Kidney (tissue), 14 donors: ENCODE results near the gene ZNF184. TPM values are rescaled to one million over a fixed set of nuclear protein-coding genes. Genes with fewer than 3 reads are reported as not detected.

Experiments
- DNase-seq, 5 donors: peaks; one replicate each; pipeline ENCODE4 v3.0.0-alpha.2; 2013 to 2020
- FAIRE-seq: peaks from 2 replicates; lab custom pipeline; 2012; peaks lifted over from hg19 to GRCh38; lab: Jason Lieb, UNC
- H3K27ac ChIP-seq, 2 donors: one replicate each; pipeline ENCODE4 v1.7.0; 2013; ENCODE audit warnings: low read depth in 2 of 2, low read length in 2 of 2, inconsistent platforms in 1 of 2
- H3K27me3 ChIP-seq: one replicate; pipeline ENCODE4 v1.7.1; 2013; ENCODE audit warnings: low read length, inconsistent platforms; ENCODE audit not compliant: control insufficient read depth, insufficient read depth
- H3K36me3 ChIP-seq, 3 donors: one replicate each; pipeline versions ENCODE4 v1.7.0 to v1.7.1; 2013; ENCODE audit warnings: low read length in 3 of 3, control low read depth in 1 of 3, inconsistent platforms in 1 of 3; ENCODE audit not compliant: insufficient read depth in 3 of 3, control insufficient read depth in 2 of 3
- H3K4me1 ChIP-seq, 3 donors: one replicate each; pipeline versions ENCODE4 v1.7.0 to v1.7.1; 2013; ENCODE audit warnings: low read length in 3 of 3, inconsistent platforms in 1 of 3, low read depth in 1 of 3; ENCODE audit not compliant: control insufficient read depth in 2 of 3, insufficient read depth in 2 of 3
- H3K4me3 ChIP-seq, 3 donors: one replicate each; pipeline versions ENCODE4 v1.7.0 to v1.8.1; 2013; ENCODE audit warnings: low read length in 3 of 3, control low read depth in 1 of 3, inconsistent platforms in 1 of 3
- H3K9ac ChIP-seq, 3 donors: one replicate each; pipeline versions ENCODE4 v1.7.0 to v1.7.1; 2013; ENCODE audit warnings: low read length in 3 of 3, control low read depth in 1 of 3, inconsistent platforms in 1 of 3
- H3K9me3 ChIP-seq, 3 donors: one replicate each; pipeline versions ENCODE4 v1.7.0 to v1.7.1; 2013; ENCODE audit warnings: low read length in 3 of 3, control low read depth in 1 of 3, inconsistent platforms in 1 of 3; ENCODE audit not compliant: control insufficient read depth in 2 of 3, insufficient read depth in 1 of 3
- intact Hi-C: fragments of 100-400 bp; cut with DNase I; formaldehyde crosslinking; loops from one replicate; pipeline ENCODE4 v1.11.1; 2022
- polyA plus RNA-seq: library from polyadenylated mRNA; stranded (reverse); fragments of 350-450 nt; fragmentation: Illumina TruSeq; extraction: RNeasy Lipid Tissue Mini Kit (QIAGEN cat#74804); gene quantifications from one replicate; pipeline ENCODE4 v1.2.3, GENCODE V29; 2014; ENCODE audit warnings: low read depth, low replicate concordance; ENCODE audit not compliant: insufficient read depth
- total RNA-seq: library from RNA; stranded (reverse); fragmentation: NEBNext Ultra II Directional; extraction: Animal tissue kit (Norgen Biotek cat#: 25700); gene quantifications from one replicate; pipeline ENCODE4 v1.2.1, GENCODE V29; 2021
- TF ChIP-seq, protein P1 (sequence below): IDR thresholded peaks from 3 replicates; pipeline ENCODE4 v1.5.1; 2012; ENCODE audit warnings: mild to moderate bottlenecking, moderate library complexity, borderline replicate concordance; ENCODE audit not compliant: insufficient read depth; ENCODE audit errors: extremely low read depth
- donor health status: control.
- donor health status: control.
- donor health status: control.
- donor health status: control.
- donor health status: control.
- donor health status: DM: yes; HTN: yes; CAD: no.
- donor health status: Normal renal cell carcinoma (clear cell type).

Gene ZNF184
- total and polyA plus RNA-seq, 2 donors from 2014 or later, result 4.4 to 8.0 TPM

GRCh38 chr6:27439371-27439770 lies 33.5 kb downstream of the ZNF184 start:
- no peak for DNase-seq
- H3K4me1 ChIP-seq, result no peaks in the 10 kb centered on the region
- no peak overlapping the region for H3K9ac ChIP-seq
- no peak for FAIRE-seq
- intact Hi-C loops, result no loop called here
- H3K36me3 ChIP-seq, result no peaks in the 10 kb centered on the region
- peaks cover 0 to 10% (median under 1%) of the 10 kb centered on the region in 3 donors for H3K9me3 ChIP-seq
- H3K27ac ChIP-seq, result no peak overlapping the region
- no peak overlapping the region for H3K4me3 ChIP-seq
- no peaks in the 10 kb centered on the region for H3K27me3 ChIP-seq
- TF ChIP-seq, protein P1, sequence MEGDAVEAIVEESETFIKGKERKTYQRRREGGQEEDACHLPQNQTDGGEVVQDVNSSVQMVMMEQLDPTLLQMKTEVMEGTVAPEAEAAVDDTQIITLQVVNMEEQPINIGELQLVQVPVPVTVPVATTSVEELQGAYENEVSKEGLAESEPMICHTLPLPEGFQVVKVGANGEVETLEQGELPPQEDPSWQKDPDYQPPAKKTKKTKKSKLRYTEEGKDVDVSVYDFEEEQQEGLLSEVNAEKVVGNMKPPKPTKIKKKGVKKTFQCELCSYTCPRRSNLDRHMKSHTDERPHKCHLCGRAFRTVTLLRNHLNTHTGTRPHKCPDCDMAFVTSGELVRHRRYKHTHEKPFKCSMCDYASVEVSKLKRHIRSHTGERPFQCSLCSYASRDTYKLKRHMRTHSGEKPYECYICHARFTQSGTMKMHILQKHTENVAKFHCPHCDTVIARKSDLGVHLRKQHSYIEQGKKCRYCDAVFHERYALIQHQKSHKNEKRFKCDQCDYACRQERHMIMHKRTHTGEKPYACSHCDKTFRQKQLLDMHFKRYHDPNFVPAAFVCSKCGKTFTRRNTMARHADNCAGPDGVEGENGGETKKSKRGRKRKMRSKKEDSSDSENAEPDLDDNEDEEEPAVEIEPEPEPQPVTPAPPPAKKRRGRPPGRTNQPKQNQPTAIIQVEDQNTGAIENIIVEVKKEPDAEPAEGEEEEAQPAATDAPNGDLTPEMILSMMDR, result no peak

DNA sequence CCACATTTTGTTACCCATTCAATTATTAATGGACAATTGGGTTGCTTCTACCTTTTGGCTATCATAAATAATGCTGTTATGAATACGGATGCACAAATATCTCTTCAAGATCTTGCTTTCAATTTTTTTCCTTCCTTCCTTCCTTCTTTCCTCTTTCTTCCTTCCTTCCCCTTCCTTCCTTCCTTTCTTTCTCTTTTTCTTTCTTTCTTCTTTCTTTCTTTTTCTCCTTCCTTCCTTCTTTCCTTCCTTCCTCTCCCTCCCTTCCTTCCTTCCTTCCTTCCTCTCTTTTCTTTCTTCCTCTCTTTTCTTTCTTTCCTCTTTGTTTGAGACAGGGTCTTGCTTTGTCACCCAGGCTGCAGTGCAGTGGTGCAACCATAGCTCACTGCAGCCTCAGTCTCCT lies 39.2 kb downstream of the ZNF184 start:
- Histone ChIP-seq H3K9me3 (peaks cover 0 to 8% (median 0%) of the 10 kb centered on the region in 3 donors), H3K9ac (no peak overlapping the region), H3K27me3 (no peaks in the 10 kb centered on the region), H3K4me1 (no peaks in the 10 kb centered on the region), H3K27ac (no peak overlapping the region), H3K36me3 (no peaks in the 10 kb centered on the region), H3K4me3 (no peak overlapping the region)
- DNase-seq (no peak), FAIRE-seq (no peak)
- intact Hi-C loops, result no loop called here
- TF ChIP-seq, protein P1, result no peak

DNA sequence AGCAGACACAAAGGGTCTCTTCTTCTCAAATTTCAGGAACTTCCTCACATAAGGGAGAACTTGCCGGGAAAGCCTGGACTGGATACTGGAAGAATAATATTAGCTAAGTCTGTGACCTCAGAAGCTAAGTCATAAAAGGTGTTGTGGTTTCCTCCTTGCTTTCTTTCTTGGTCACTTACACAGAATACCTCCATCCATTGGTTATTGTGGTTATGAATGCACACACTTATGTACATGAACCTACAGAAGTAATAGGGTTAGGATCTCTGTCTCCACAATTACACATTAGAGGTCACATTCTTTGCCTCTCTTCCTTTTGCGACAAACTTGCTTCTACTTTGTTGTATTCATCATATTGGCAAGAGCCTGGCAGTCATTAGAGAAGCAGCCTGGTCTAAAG lies 43.9 kb downstream of the ZNF184 start:
- H3K4me1 ChIP-seq, result no peaks in the 10 kb centered on the region
- intact Hi-C loops, result no loop called here
- no peak for FAIRE-seq

More for the DNA sequence above, 43.9 kb downstream of the ZNF184 start:
- no peak overlapping the region for H3K4me3 ChIP-seq
- no peaks in the 10 kb centered on the region for H3K36me3 ChIP-seq
- no peak for DNase-seq
- no peaks in the 10 kb centered on the region for H3K27me3 ChIP-seq
- TF ChIP-seq, protein P1, result no peak
- H3K9me3 ChIP-seq, result peaks cover 0 to 8% (median 0%) of the 10 kb centered on the region in 3 donors
- H3K27ac ChIP-seq, result no peak overlapping the region
- no peak overlapping the region for H3K9ac ChIP-seq
